AG04449 (cell line): ENCODE measurements around the gene GOLPH3.

Source experiments
- CTCF ChIA-PET: fragments of 350-600 bp; formaldehyde crosslinking; extraction: SDS; loops from one replicate; lab custom pipeline; 2021; ENCODE audit warnings: antibody characterized with exemption; lab: Yijun Ruan, JAX
- POLR2A ChIA-PET: fragments of 400-600, 350-600 bp; formaldehyde crosslinking; extraction: SDS; loops from one replicate; lab custom pipeline; 2020; ENCODE audit warnings: antibody characterized with exemption, inconsistent platforms; lab: Yijun Ruan, JAX
- DNase-seq: peaks from one replicate; pipeline ENCODE4 v3.0.0-alpha.2; 2010; ENCODE audit warnings: low read depth, low spot score
- H3K4me3 ChIP-seq: 2 replicates; pipeline ENCODE4 v1.5.1; 2011; ENCODE audit warnings: low read depth, mild to moderate bottlenecking, control low read depth, low read length
- TF ChIP-seq, protein P1 (sequence below): IDR thresholded peaks from one replicate; pipeline ENCODE4 v1.5.1; 2011; ENCODE audit warnings: mild to moderate bottlenecking, moderate library complexity, low read length, control low read depth, inconsistent platforms; ENCODE audit not compliant: insufficient read depth; ENCODE audit errors: missing control alignments

Gene GOLPH3

DNA sequence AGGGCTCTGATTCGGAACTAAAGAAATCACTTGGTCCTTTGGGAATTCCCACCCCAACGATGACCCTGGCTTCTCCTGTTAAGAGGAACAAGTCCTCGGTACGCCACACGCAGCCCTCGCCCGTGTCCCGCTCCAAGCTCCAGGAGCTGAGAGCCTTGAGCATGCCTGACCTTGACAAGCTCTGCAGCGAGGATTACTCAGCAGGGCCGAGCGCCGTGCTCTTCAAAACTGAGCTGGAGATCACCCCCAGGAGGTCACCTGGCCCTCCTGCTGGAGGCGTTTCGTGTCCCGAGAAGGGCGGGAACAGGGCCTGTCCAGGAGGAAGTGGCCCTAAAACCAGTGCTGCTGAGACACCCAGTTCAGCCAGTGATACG, 83.4 kb downstream of the GOLPH3 start:
- POLR2A ChIA-PET, result no interaction called here

DNA sequence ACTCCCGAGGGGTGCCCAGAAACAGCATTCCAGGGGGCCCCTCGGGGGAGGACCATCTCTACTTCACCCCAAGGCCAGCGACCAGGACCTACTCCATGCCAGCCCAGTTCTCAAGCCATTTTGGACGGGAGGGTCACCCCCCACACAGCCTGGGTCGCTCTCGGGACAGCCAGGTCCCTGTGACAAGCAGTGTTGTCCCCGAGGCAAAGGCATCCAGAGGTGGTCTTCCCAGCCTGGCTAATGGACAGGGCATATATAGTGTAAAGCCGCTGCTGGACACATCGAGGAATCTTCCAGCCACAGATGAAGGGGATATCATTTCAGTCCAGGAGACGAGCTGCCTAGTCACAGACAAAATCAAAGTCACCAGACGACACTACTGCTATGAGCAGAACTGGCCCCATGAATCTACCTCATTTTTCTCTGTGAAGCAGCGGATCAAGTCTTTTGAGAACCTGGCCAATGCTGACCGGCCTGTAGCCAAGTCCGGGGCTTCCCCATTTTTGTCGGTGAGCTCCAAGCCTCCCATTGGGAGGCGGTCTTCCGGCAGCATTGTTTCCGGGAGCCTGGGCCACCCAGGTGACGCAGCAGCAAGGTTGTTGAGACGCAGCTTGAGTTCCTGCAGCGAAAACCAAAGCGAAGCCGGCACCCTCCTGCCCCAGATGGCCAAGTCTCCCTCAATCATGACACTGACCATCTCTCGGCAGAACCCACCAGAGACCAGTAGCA, 83.9 kb downstream of the GOLPH3 start:
- ChIA-PET CTCF (interaction anchor here (1.7 to 4.2 kb wide), 2 partner anchors 13 to 265 kb away, joined by 9 to 23 read pairs; no protein-coding TSS in a partner anchor), POLR2A (no interaction called here)
- TF ChIP-seq, protein P1, sequence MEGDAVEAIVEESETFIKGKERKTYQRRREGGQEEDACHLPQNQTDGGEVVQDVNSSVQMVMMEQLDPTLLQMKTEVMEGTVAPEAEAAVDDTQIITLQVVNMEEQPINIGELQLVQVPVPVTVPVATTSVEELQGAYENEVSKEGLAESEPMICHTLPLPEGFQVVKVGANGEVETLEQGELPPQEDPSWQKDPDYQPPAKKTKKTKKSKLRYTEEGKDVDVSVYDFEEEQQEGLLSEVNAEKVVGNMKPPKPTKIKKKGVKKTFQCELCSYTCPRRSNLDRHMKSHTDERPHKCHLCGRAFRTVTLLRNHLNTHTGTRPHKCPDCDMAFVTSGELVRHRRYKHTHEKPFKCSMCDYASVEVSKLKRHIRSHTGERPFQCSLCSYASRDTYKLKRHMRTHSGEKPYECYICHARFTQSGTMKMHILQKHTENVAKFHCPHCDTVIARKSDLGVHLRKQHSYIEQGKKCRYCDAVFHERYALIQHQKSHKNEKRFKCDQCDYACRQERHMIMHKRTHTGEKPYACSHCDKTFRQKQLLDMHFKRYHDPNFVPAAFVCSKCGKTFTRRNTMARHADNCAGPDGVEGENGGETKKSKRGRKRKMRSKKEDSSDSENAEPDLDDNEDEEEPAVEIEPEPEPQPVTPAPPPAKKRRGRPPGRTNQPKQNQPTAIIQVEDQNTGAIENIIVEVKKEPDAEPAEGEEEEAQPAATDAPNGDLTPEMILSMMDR, result no peak
- no peak for DNase-seq
- H3K4me3 ChIP-seq, result no peak overlapping the region

More for the DNA sequence above, 83.4 kb downstream of the GOLPH3 start:
- CTCF ChIA-PET, result interaction anchor here (1.7 to 4.2 kb wide), 2 partner anchors 13 to 266 kb away, joined by 9 to 23 read pairs; no protein-coding TSS in a partner anchor
- no peak overlapping the region for H3K4me3 ChIP-seq
- TF ChIP-seq, protein P1, result no peak
- DNase-seq, result no peak

DNA sequence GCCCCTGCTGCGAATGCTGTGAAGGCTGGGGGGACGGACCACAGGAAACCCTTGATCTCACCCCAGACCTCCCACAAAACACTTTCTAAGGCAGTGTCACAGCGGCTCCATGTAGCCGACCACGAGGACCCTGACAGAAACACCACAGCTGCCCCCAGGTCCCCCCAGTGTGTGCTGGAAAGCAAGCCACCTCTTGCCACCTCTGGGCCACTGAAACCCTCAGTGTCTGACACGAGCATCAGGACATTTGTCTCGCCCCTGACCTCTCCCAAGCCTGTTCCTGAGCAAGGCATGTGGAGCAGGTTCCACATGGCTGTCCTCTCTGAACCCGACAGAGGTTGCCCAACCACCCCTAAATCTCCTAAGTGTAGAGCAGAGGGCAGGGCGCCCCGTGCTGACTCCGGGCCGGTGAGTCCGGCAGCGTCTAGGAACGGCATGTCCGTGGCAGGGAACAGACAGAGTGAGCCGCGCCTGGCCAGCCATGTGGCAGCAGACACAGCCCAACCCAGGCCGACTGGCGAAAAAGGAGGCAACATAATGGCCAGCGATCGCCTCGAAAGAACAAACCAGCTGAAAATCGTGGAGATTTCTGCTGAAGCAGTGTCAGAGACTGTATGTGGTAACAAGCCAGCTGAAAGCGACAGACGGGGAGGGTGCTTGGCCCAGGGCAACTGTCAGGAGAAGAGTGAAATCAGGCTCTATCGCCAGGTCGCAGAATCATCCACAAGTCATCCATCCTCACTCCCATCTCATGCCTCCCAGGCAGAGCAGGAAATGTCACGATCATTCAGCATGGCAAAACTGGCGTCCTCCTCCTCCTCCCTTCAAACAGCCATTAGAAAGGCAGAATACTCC, 84.7 kb downstream of the GOLPH3 start:
- no peak for DNase-seq
- POLR2A ChIA-PET, result no interaction called here
- H3K4me3 ChIP-seq, result no peak overlapping the region
- TF ChIP-seq, protein P1, result no peak
- CTCF ChIA-PET, result interaction anchor here (1.0 to 4.2 kb wide), 3 partner anchors 12 to 265 kb away, joined by 4 to 23 read pairs (median 9); no protein-coding TSS in a partner anchor

DNA sequence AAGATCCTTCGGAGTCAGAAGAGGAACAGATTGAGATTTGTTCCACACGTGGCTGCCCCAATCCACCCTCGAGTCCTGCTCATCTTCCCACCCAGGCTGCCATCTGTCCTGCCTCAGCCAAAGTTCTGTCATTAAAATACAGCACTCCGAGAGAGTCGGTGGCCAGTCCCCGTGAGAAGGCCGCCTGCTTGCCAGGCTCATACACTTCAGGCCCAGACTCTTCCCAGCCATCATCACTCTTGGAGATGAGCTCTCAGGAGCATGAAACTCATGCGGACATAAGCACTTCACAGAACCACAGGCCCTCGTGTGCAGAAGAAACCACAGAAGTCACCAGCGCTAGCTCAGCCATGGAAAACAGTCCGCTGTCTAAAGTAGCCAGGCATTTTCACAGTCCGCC, 85.9 kb downstream of the GOLPH3 start:
- DNase-seq, result no peak
- ChIA-PET CTCF (interaction anchor here (1.0 to 4.2 kb wide), 3 partner anchors 12 to 279 kb away, joined by 4 to 23 read pairs (median 5); no protein-coding TSS in a partner anchor), POLR2A (no interaction called here)
- no peak overlapping the region for H3K4me3 ChIP-seq
- TF ChIP-seq, protein P1, result no peak

DNA sequence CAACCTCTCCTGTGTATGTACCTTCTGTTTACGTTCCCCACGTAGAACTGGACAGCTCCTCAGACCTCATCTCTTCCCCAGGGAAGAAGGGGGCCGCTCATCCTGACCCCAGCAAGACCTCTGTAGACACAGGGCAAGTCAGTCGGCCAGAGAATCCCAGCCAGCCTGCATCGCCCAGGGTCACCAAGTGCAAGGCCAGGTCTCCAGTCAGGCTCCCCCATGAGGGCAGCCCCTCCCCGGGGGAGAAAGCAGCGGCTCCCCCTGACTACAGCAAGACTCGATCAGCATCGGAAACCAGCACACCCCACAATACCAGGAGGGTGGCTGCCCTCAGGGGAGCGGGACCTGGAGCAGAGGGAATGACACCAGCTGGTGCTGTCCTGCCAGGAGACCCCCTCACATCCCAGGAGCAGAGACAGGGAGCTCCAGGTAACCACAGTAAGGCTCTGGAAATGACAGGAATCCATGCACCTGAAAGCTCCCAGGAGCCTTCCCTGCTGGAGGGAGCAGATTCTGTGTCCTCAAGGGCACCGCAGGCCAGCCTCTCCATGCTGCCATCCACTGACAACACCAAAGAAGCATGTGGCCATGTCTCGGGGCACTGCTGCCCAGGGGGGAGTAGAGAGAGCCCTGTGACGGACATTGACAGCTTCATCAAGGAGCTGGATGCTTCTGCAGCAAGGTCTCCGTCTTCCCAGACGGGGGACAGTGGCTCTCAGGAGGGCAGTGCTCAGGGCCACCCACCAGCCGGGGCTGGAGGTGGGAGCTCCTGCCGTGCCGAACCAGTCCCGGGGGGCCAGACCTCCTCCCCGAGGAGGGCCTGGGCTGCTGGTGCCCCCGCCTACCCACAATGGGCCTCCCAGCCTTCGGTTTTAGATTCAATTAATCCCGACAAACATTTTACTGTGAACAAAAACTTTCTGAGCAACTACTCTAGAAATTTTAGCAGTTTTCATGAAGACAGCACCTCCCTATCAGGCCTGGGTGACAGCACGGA, 86.7 kb downstream of the GOLPH3 start:
- TF ChIP-seq, protein P1, result no peak
- ChIA-PET CTCF (interaction anchor here (0.6 to 4.2 kb wide), 7 partner anchors 9 to 278 kb away, joined by 3 to 23 read pairs (median 5); no protein-coding TSS in a partner anchor), POLR2A (no interaction called here)
- no peak for DNase-seq
- no peak overlapping the region for H3K4me3 ChIP-seq
